Measurements from ENCODE around the gene BRMS1L.

BRMS1L gene

DNA sequence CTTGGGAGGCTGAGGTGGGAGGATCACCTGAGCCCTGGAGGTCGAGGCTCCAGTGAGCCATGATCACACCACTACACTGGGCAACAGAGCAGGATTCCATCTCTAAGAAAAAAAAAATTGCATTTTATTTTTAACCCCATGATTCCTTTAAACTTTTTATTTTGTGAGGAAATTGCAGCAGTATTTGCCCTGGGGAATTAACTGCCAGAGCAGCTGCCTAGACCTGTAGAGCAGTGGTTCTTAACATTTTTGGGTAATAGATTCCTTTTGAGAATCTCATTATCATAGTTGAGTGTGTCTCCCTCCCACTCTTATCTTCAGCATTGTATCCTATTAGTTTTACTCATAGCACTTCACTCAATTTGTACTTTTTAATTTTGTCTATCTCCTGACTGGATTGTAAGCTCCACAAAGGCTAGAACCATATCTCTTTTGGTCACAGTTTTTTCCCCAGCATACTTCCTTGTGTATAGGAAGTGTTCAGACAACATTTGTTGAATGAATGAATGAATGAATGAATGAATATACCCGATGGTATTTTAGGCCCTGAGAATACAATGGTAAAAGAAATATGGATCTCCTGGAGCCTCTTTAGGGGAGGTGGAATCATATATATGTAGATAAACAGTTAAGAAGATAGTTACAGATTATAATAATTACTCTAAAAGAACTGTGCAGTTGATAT is 40.6 kb downstream of the BRMS1L start:
- no peak for DNase-seq

DNA sequence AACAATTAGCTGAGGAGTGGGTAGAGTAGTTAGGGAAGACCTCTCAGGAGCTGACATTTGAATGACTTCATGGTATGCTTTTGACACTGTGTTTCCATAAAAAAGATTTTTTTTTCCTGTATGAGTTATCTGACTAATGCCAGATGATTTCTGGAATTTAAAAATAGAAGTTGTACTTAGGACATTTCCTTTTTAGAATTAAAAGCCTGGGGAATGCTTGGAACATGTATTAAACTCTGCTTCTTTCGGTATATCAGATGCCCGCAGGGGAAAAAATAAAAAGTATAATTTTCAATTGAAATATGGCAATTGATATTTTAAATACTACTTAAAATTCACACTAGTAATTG is 41.1 kb downstream of the BRMS1L start:
- no peak for DNase-seq

GRCh38 chr14:35875296-35875695 is 49.2 kb downstream of the BRMS1L start:
- DNase-seq = no peak

DNA sequence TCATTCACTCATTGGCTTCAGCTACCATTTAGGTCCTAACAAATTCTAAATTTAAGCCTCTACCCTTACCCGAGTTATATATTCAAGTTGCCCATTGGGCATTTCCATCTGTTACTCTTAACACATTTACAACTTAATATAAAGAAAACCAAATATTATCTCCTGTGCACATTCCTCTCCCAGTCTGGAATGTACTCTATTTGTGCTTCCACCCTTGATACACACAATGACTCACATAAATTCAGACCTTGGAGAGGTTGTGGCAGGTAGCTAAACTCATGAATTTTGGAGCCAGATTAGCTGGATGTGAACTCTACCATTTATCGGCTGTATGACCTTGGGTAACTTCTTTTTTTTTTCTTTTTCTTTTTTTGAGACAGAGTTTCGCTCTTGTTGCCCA is 51.1 kb downstream of the BRMS1L start:
- no peak for DNase-seq

GRCh38 chr14:35878272-35879150 is 52.4 kb downstream of the BRMS1L start:
- no peak for DNase-seq

DNA sequence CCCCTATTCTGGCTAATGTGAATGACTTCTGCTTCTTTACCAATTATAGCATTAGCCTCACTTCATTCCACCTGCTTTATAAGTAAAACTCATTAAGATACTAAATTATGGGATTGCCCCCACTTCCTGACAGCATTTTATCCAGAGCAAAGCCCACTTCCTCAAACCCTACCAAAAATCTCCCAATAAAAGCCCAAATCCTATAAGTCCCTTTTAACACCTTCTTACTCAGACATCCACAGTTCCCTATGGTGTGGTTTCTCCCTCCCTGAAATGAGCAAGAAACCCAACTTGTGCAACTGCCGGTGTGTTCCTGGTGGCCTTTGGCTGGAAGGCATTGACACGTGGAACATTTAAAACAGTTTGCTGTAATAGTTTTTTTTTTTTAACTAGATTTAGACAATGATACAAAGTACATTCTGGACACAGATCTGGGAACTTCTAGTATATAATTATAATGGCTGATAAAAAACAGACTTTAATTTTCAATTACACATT is 53.1 kb downstream of the BRMS1L start:
- DNase-seq = no peak

DNA sequence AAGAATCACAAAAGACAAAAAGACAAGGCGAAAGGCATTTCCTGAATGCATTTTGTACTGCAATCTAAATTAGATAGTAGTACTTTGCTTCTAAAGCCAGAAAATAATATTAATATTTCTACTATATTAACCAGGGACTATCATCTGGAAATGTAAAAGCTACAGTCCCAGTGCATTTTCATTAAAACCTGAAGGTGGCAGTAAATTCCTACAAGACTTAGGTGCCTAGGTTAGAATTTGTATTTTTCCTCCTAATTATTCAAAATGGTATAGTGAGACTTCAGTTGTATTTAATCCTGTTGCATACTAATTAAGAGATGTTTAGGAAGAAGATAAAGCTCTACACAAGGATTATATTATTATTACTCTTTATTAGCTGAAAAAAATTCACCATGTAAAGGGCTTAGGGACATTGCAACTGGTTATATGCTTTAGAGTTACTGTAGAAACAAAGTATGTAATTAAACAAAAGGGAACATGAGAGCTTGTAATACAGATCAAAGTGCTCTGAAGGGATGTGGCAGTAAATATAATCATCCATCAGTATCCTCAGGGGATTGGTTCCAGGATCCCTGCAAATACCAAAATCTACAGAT is 53.6 kb downstream of the BRMS1L start:
- peak; percentile 61 for DNase-seq

DNA sequence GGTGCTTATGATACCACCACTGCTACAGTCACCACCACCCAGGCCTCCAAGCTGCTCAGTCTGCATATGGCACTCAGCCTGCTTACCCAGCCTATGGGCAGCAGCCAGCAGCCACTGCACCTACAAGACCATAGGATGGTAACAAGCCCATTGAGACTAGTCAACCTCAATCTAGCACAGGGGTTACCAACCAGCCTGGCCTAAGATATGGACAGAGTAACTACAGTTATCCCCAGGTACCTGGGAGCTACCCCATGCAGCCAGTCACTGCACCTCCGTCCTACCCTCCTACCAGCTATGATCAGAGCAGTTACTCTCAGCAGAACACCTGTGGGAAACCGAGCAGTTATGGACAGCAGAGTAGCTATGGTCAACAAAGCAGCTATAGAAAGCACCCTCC is 55.1 kb downstream of the BRMS1L start:
- no peak for DNase-seq

GRCh38 chr14:35883677-35884293 is 57.6 kb downstream of the BRMS1L start:
- DNase-seq = peak; percentile 92

DNA sequence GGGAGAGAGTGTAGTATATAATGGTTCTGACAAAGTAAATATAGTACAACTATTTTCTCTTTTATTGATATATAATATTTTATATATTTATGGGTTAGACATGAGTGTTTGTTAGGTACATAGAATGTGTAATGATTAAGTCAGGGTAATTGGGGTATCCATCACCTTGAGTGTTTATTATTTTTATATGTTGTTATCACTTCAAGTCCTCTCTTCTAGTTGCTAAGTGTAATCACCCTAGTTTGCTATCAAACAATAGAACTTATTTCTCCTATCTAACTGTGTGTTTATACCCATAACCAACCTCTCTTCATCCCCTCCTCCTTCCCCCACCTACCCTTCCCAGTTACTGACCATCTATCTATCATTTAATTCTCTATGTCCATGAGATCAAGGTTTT is 64.2 kb downstream of the BRMS1L start:
- DNase-seq = no peak

GRCh38 chr14:35895256-35895655 is 69.1 kb downstream of the BRMS1L start:
- no peak for DNase-seq

- no peak for DNase-seq
These were observed 71.5 kb downstream of the BRMS1L start for GRCh38 chr14:35897616-35898111.

- no peak for DNase-seq
These were observed 72.2 kb downstream of the BRMS1L start for GRCh38 chr14:35898217-35898775.

GRCh38 chr14:35900741-35901140 is 74.6 kb downstream of the BRMS1L start:
- DNase-seq = no peak

- DNase-seq = no peak
These were observed 83.5 kb downstream of the BRMS1L start for GRCh38 chr14:35909665-35910064.

DNA sequence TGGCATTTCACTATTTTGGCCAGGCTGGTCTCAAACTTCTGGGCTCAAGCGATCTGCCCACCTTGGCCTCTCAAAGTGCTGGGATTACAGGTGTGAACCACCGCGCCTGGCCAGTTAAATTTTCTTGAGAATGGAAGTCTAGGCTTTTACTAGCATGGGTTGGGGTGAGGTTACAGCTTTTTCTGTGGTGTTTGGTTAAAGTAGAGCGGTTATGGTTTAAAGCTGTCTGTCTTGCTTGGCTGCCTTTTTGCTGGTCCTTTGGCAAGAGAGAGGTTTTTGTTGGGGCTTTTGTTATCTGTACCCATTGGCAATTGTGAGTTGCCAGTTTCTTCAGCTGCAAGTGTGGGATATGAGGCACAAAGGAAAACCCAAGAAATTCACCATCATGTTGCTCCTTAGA is 84.1 kb downstream of the BRMS1L start:
- DNase-seq = no peak

- DNase-seq = no peak
These were observed 85.0 kb downstream of the BRMS1L start for GRCh38 chr14:35911097-35911496.

DNA sequence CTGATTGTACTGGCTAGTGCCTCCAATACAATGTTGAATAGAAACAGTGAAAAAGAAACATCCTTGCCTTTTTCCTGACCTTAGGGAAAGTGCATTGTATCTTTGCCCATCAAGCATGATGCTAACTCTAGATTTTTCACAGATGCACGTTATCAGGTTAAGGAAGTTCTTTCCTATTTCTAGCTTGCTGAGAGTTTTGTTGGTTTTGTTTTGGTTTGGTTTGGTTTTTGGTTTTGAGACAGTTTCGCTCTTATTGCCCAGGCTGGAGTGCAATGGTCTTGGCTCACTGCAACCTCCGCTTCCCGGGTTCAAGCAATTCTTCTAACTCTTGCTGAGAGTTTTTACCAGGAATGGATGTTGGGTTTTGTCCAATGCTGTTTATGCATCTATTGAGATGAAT is 89.0 kb downstream of the BRMS1L start:
- DNase-seq = no peak

- no peak for DNase-seq
These were observed 89.6 kb downstream of the BRMS1L start for GRCh38 chr14:35915775-35916174.

Data from NCI-H2029 (cell line).